ENCODE results near the gene CDH4.

DNA sequence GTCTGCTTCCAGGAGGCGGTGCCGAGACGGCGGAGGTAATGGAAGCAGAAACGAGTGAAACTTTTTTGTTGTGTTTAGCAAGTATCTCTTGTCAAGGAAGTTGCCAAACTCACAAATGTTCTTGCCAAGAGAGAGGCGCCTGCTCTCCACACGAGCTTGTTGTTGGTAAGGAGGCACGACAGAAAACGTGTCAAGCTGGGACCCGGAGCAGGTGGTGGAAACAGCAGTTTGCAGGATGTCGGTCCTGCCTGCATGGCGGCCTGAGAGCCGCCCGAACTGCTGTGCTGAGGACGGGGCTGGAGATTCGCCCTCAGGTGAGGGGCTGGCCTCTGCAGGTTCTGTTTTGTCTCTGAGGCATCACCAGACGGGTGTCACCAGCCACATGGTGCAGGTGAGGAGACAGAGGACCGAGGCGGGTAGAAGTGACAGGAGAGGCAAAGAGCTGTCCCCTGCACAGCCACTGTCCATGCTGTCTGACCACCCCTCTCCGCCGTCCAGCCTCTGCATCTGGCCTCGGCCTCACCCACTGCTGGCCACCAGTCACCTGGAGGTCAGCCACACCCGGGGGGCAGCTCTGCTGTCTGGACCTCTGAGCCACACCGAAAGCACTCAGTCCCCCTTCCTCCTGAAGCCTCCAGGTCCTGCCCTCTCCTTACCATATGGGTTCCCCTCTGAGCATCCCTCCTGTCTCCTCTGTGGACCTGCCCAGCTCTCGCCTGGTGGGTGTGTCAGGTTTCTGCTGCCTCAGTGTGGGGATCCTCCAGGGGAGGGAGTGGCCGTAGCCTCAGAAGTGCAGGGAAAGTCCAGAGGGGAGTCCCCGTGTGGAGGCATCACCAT lies 552.1 kb downstream of the CDH4 start:
- TF ChIP-seq EP300 (IDR thresholded peaks at IDR 0.05), result no peak
- TF ChIP-seq, protein P1, sequence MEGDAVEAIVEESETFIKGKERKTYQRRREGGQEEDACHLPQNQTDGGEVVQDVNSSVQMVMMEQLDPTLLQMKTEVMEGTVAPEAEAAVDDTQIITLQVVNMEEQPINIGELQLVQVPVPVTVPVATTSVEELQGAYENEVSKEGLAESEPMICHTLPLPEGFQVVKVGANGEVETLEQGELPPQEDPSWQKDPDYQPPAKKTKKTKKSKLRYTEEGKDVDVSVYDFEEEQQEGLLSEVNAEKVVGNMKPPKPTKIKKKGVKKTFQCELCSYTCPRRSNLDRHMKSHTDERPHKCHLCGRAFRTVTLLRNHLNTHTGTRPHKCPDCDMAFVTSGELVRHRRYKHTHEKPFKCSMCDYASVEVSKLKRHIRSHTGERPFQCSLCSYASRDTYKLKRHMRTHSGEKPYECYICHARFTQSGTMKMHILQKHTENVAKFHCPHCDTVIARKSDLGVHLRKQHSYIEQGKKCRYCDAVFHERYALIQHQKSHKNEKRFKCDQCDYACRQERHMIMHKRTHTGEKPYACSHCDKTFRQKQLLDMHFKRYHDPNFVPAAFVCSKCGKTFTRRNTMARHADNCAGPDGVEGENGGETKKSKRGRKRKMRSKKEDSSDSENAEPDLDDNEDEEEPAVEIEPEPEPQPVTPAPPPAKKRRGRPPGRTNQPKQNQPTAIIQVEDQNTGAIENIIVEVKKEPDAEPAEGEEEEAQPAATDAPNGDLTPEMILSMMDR (IDR thresholded peaks at IDR 0.05), result no peak

Measured in ovary (tissue), 3 donors.